ENCODE results near the gene PRKCSH.
"Not testable (repeated sequence)": the region's sequence is repeated elsewhere in the genome, so short reads cannot be mapped to it uniquely, and the experiment has no call there.

PRKCSH gene

GRCh38 chr19:11450570-11451326 lies 15.3 kb downstream of the PRKCSH start:
- DNase-seq (ENCODE audit: low read depth in 3 of 3) = no peak

- no peak for DNase-seq (ENCODE audit: low read depth in 3 of 3)
These were observed 16.0 kb downstream of the PRKCSH start for GRCh38 chr19:11451327-11451870.

GRCh38 chr19:11451871-11452619 lies 16.6 kb downstream of the PRKCSH start:
- no peak for DNase-seq (ENCODE audit: low read depth in 3 of 3)

- DNase-seq (ENCODE audit: low read depth in 3 of 3) = no peak
These were observed 17.3 kb downstream of the PRKCSH start for GRCh38 chr19:11452620-11453310.

GRCh38 chr19:11453468-11454341 lies 18.3 kb downstream of the PRKCSH start:
- DNase-seq (ENCODE audit: low read depth in 3 of 3) = peak in 1 of 3 experiments; percentile 25

- not testable (repeated sequence) for DNase-seq (ENCODE audit: low read depth in 3 of 3)
These were observed 19.8 kb downstream of the PRKCSH start for GRCh38 chr19:11455233-11455554.

GRCh38 chr19:11456659-11457058 lies 21.2 kb downstream of the PRKCSH start:
- DNase-seq (ENCODE audit: low read depth in 3 of 3) = no peak

- DNase-seq (ENCODE audit: low read depth in 3 of 3) = no peak
These were observed 21.7 kb downstream of the PRKCSH start for GRCh38 chr19:11457115-11457514.

- no peak for DNase-seq (ENCODE audit: low read depth in 3 of 3)
These were observed 22.4 kb downstream of the PRKCSH start for GRCh38 chr19:11457831-11458230.

GRCh38 chr19:11458236-11458900 lies 22.9 kb downstream of the PRKCSH start:
- no peak for DNase-seq (ENCODE audit: low read depth in 3 of 3)

GRCh38 chr19:11458912-11459311 lies 23.5 kb downstream of the PRKCSH start:
- DNase-seq (ENCODE audit: low read depth in 3 of 3) = not testable (repeated sequence)

GRCh38 chr19:11460207-11460606 lies 24.8 kb downstream of the PRKCSH start:
- DNase-seq (ENCODE audit: low read depth in 3 of 3) = no peak

GRCh38 chr19:11461453-11461852 lies 26.0 kb downstream of the PRKCSH start:
- DNase-seq (ENCODE audit: low read depth in 3 of 3) = no peak

- DNase-seq (ENCODE audit: low read depth in 3 of 3) = no peak
These were observed 28.0 kb downstream of the PRKCSH start for GRCh38 chr19:11463391-11463790.

GRCh38 chr19:11464333-11465265 lies 29.2 kb downstream of the PRKCSH start:
- DNase-seq (ENCODE audit: low read depth in 3 of 3) = no peak

GRCh38 chr19:11465600-11465999 lies 30.2 kb downstream of the PRKCSH start:
- DNase-seq (ENCODE audit: low read depth in 3 of 3) = no peak

- DNase-seq (ENCODE audit: low read depth in 3 of 3) = not testable (repeated sequence)
These were observed 32.9 kb downstream of the PRKCSH start for GRCh38 chr19:11468266-11468845.

- no peak for DNase-seq (ENCODE audit: low read depth in 3 of 3)
These were observed 38.3 kb downstream of the PRKCSH start for GRCh38 chr19:11473725-11474124.

GRCh38 chr19:11475343-11475742 lies 39.9 kb downstream of the PRKCSH start:
- not testable (repeated sequence) for DNase-seq (ENCODE audit: low read depth in 3 of 3)
